GM18508 (cell line): ENCODE measurements around the gene GLRX5.
A peak's percentile ranks its signal among the peaks of the same experiment; 100 is the strongest.
"Not testable (repeated sequence)": the region's sequence is repeated elsewhere in the genome, so short reads cannot be mapped to it uniquely, and the experiment has no call there.

ENCODE experiments used
- ATAC-seq: cut with Tn5 transposase; IDR thresholded peaks from one replicate; pipeline ENCODE4 v1.9.1; 2021; ENCODE audit warnings: moderate number of reproducible peaks; ENCODE audit not compliant: insufficient read depth, unreplicated experiment

The GLRX5 gene

DNA sequence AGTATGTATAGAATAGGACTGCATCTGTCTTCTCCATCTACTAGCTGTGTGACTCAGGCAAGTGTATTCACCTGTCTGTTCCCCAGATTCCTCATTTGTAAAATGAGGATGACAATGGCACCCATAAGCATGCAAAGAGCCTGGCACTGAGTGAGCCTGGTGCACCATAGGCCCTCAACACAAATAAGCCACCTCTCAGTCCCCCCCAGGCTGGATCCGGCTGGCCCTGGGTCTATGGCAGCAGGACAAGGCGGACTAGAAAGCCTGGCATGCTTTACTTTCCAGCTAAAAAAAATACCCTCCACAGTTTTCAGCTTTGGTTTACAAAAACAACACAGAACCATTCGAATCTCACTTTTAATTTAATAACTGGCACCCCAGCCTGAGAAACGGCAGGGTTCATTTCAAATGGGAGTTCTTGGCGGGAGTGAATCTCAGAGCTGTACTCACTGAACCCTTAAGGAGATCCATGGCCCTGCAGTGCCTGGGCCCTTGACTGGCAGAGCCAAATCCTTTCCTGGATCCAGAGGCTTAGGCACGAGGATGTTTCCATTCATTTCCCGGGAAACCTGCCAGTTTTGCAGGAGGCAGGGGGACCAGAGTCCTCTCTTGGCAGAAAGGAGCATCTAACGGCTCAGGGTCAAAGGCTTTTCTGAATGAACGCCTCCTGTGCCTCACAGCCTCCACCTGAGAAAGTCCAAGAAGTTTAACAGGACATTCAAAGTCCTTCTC is 36.1 kb upstream of the GLRX5 start:
- ATAC-seq, result no peak

DNA sequence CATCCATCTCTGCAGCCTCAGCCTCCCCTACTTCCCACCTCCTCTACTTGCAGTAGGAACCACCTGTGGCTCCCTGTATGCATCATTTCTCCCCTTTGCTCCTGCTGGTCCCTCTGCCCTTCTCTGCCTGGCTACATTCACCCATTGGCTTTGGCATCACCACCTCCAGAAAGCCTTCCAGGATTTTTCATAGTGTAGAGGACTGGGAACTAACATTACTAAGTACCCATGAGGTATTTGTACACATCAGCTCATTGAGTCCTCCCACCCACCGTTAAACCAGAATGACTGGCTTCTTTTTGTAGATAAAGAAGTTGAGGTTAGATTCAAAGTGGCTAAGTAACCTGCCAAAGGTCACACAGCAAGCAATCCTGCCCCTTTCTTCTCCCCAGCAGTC is 35.5 kb upstream of the GLRX5 start:
- no peak for ATAC-seq

DNA sequence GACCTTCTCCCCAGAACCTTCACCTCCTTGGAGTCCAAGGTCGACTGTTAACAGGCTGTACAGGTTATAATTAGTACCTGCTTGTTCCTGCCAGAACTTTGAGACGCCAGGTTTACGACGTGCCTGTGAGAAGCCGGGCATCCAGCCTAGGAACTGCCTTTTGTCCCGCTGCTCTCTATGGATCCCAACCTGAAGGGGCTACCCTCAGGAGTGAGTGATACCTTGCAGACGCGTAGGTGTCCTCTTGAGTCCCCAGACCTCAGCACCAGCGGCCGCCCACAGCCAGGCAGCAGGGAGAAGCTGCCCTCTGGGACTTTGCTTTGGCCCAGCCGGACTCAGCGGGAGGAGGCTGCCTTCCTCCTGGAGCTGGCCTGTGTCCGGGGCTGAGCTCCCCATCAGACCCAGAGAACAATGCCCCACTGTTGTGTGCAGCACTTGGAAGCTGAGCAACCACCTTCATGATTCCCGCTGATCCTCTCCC is 34.6 kb upstream of the GLRX5 start:
- ATAC-seq, result no peak

DNA sequence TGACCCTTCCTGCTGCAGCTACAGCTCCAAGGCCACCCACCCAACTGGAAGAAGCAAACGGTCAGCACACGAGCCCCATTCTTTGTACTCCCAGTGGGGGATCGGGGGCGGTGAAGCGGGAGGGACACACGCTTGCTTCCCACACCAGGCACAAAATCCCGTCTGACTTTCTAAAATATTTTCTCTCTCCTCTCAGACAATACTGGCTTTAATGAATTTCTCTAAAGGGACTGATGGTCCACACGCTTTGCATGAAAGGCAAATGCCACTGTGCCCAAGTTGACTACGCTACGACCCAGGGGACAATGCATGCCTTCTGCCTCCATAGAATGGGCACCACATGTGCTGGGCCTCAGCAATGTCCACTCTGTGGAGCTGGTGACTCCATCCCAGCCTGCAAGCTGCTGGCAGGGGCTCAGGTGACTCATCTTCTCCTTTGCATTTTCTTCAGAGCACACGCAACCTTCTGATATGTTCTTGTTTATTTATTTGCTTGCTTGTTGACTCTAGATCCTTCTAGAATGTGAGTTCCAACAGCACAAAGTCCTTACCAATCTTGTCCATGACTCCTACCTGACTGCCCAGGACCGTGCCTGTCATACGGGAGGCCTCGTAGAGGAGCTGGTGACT is 34.0 kb upstream of the GLRX5 start:
- ATAC-seq, result no peak

DNA sequence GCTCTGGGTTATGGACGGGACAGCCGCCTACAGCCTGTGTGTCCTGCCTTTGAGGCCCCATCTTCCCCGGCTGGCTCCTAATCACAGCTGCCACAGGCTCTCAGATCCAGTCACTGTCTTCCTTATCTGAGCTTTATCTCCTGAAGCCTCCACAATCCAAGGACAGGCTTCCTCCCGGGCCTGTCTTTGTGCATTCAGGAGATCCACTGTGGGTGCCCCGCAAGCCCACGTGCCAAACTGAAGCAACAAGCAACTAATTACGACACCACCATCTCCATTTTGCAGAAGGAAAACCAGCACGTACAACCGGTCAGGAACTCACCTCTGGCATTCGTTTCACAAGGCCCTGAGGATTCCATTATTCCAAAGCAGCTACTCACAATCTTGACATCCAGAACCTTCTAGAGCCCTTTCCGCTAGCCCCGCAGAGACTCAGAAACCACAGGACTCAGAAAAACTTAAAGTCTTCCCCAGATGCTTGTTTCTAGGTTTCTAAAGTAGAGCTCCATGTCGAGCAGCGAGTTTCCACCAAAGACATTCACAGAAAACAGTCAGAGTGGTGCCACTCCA is 32.4 kb upstream of the GLRX5 start:
- ATAC-seq, result no peak

DNA sequence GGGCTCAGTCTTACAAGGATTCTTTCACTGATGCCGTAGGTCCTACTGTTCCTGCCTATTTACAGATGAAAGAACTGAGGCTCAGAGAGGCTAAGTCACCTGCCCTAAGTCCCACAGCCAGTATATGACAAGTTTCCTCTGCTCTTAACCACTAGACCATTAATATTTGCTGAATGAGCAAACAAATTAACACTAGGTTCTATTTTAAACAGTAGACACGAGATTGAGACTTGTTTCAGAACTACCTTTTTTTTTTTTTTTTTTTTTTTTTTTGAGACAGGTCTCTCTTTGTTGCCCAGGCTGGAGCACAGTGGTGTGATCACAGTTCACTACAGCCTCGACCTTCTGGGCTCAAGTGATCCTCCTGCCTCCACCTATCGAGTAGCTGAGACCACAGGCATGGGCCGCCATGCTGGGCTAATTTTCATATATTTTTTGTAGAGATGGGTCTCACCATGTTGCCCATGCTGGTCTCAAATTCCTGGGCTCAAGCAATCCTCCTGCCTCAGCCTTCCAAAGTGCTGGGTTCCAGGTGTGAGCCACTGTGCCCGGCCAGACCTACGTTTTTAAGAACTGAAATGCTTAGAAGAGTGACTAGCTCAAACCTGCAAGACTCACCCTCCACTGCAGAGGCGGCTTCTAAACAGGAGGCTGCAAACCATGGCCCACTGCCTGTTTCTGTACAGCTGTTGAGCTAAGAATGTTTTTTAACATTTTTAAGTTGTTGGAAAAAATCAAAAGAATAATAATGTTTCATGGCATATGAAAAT is 31.3 kb upstream of the GLRX5 start:
- peak; percentile 27 for ATAC-seq

DNA sequence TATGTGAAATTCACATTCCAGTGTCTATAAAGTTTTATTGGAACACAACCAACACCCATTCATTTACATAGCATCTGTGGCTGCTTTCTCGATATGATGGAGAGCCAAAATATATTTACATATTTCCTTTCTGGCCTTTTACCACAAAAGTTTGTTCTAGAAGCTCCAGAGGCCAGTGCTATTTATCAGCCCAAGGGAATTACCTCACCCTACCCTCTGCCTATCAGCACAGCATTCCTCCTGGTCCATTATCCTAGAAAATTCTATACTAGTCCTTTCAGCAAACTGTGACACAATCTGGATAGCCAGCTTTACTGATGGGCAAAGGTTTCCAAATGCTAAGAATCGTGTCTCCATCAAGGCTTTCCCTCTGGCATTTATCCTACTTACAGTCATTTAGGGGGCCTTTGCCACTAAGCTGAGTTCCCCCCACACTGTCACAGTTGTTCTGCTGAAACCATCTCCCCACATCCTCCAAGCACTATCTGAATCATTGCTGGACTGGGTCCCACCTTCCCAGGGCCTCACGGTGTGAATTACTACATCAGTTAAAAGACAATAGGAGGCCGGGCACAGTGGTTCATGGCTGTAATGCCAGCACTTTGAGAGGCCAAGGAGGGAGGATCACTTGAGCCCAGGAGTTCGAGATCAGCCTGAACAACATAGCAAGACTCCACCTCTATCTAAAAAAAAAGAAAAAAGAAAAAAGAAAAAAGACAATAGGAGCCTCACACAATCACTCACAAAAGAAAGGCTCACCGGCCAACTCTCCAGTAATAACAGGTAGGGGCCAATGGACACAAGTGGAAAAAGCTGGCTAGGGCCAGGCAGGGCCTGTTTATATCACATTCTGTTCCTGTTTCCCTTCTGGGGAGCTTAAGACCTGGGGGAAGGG is 30.5 kb upstream of the GLRX5 start:
- ATAC-seq, result no peak

DNA sequence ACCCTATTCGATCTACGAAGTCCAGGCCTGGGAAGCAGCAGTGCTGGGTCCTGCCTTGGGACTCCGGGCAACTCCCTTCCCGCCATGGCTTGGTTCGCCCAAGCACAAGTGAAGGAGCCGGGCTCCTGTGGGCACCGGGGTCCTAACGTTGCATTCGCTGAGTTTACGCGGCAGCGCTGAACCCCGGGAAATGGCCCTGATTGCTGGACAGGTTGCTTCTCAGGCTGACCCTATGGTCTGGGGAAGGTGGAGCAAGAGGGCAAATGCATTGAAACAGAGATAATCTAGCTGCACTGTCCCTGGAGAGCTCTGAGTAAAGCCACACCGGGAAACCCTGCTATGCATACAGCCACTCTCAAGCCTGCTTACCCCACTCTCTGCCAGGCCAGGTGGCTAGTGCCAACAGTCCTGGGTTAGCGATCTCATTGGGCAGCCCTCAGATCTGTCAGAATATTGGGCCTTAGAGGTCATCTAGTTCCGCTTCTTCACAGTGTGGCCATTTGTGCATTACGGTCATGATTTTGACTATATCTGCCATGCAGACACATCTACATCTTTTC is 29.7 kb upstream of the GLRX5 start:
- ATAC-seq, result peak; percentile 34

DNA sequence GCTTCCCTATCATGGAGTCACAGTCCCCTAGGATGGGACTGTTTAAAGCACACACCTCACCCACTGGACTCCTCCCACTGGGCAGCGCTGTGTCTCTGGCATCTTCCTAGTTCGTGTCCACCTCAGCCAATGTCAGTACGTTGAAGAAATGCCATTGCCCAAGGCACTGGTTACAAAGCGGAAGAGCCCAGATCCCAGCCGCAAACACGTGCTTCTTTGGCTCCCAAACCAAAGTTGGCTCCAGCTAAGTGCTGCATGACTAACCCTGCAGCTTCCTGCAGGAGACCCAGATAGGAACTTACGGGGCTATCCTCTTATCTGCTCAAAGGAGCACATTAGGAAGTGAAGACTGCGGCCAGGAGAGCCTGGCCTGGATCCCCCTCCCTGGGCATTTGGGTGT is 27.7 kb upstream of the GLRX5 start:
- ATAC-seq, result no peak

DNA sequence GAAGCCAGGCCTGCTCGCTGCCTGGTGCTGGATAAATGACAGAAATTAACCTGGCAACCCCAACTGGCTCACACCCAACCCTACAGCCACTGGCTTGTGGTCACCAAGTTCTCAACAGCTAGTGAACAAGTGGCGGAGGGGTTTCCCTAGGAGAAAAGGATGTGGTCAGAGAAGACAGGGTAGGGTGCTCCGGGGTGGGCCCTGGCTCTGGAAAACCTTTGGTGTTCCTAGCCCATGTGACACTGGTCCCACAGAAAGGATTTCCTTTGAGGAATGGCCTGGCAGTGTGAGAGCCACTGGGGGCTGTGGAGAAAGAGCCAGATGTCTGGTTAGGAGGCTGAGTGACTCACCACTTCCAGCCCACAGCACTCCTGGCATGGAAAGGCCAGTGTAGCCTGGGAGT is 27.1 kb upstream of the GLRX5 start:
- ATAC-seq, result no peak

DNA sequence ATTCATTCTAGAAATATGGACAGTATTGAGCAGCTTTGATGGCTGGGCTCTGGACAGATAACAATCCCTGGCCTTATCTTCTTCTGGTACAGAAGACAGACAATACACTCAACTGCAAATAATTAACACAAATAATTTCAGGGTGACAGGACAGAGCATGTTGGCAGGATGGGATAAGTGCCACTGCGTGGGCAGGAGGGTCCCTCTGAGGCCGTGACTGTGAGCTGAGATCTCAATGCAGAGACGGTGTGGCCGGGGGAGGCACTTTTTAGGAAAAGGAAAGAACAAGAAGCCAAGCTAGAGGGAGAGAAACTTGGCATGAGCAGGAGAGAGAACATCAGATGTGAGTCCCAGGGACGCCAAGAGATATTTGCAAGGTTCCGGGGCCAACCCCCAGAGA is 26.5 kb upstream of the GLRX5 start:
- no peak for ATAC-seq

DNA sequence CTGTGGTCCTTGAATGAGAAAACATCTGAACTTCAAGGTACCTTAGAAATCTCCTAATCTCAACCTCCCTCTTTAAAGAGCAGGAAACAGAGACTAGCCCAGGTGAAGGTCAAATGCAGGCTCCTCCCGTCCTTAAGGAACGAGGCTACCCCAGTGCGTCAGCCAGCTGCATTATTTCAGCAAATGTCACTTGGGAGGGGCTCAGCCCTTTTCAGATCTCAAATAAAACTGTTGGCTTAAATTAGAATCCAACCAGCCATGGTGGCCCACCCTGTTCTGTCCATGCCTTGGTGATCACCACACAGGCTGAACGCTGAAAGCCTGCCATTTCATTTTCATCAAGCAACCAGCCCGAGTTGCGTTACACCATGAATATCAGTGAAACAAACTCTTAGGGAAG is 25.4 kb upstream of the GLRX5 start:
- no peak for ATAC-seq

DNA sequence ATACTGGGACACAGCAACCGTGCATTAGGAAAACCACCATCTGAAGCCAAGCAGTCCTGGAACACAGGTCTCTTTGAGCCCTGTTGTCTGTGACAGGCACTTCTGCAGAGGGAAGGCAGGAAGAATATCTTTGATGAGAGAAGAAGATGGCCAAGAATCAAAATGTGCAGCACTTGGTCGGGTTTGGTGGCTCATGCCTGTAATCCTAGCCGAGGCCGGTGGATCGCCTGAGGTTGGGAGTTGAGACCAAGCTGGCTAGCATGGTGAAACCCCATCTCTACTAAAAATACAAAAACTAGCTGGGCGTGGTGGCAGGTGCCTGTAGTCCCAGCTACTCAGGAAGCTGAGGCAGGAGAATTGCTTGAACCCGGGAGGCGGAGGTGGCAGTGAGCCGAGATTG is 24.5 kb upstream of the GLRX5 start:
- not testable (repeated sequence) for ATAC-seq

DNA sequence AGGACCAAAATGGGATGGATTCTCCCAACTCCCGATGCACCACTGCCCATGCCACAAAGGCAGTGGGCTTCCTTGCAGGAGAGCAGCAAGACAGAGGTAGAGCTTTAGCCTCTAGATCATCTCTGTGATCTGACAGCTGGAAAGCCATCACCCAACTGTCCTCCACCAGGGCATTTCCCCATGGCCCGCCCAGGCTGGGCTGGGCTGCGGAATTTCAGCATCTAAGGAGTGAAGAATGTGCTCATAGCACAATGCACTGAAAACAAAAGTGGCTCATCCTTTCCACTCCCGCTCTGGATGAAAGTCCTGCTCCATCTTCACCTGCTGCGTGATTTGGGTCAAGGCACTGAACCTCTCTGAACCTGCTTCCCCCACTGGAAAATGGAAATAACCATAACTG is 24.0 kb upstream of the GLRX5 start:
- ATAC-seq, result no peak

DNA sequence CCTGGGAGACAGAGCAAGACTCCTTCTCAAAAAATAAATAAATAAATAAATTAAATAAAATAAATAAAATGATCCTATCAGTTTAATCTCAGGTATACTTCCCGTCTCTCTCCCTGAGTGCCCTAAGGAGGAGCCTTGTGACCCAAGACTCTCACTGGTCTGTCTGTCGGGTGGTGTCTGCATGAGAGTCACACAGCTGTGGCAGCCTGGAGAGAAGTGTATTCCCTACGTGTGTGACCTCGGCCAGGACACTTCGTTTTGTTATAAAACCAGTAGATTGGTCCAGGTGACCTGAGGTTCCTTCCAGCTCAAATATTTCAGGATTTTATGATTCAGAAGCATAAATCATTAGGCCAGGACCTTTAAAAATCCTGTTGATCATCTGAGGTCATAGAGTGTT is 23.2 kb upstream of the GLRX5 start:
- no peak for ATAC-seq

DNA sequence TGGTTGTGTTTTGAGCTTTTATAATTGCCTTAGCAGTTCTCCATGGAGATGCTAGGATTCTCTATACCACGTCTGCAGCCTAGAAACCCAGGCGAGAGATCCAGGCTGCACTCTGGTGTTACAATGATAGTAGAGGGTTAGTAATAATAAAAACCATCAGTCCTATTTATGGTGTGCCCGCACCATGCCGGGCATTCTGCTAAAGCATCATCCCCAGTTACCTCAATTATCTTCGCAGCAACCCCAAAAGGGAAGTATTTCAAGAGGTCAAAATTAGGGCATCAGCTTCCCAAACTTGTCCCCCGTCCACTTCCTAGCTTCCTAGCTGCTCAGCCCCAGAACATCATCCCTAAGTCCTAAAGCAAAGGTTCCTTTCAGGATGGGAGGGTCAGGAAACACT is 21.6 kb upstream of the GLRX5 start:
- no peak for ATAC-seq

DNA sequence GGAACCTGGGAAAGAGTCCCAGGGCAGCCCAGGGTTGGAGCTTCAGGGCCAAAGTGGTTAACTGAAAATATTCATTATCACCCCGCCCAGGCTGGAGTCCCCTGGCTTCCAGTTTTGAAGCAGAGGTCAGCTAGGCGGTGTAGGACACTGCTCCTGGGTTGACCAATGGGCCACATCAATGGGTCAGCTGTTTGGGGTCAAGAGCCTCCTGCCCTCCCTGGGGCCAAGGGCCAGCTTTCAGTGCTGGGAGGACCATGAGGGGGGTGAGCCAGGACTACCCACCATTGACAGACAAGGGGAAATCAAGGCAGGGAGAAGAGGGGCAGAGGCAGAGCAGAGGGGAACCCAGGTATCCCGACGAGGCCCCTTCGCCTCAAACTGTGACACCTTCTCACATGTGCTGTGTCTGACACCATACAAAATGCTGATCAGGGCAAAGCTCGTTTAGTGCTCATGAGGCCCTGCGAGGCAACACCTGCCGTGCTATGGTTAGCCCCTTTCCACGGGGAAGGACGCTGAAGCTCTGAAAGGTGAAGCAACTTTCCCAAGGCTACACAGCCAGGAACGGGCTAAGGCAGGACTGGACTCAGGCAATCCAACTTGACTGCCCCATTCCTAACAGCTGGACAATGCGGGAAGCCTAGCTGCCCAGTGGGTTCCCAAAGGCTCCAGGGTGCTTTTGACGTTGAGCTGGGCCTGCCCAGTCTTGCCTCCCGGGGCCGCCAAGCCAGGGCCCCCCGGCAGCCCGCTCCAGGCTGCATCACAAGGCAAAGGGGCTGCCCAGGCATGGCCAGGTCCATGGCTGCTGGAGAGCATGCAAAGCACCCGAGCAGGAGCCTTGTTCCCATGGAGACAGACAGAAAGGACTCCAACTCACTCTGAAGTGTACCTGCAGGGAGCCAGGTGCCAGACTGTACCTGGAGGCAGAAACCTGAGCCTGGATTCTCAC is 20.4 kb upstream of the GLRX5 start:
- ATAC-seq, result no peak

DNA sequence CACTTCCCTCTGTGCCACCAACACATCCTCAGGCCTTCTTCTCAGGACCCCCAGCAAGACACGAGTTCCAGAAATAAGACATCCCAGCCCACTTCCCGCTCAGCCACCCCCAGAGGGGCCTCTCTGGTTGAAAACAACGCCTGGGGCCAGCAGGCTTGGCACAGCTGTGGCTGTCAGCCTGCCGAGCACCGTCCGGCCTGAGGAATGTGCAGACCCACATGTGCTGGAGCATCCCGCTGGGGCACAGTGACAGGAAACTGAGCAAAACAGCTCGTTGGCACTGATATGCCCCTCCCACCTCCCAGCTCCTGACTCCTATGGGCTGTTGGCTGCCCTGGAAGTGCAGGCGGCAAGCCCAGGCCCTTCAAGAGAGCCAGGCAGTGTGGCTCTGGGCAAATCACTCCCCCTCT is 19.8 kb upstream of the GLRX5 start:
- no peak for ATAC-seq
